HuH-7.5 (cell line): ENCODE results near the gene EPM2A.
A peak's percentile ranks its signal among the peaks of the same experiment; 100 is the strongest.

Source experiments
- DNase-seq: peaks from one replicate; pipeline ENCODE4 v3.0.0; 2011; ENCODE audit warnings: low spot score

Gene EPM2A

GRCh38 chr6:145670311-145670710 lies 65.0 kb downstream of the EPM2A start:
- no peak for DNase-seq

GRCh38 chr6:145669627-145670034 lies 65.7 kb downstream of the EPM2A start:
- no peak for DNase-seq

- no peak for DNase-seq
These were observed 66.5 kb downstream of the EPM2A start for GRCh38 chr6:145668844-145669243.

GRCh38 chr6:145660676-145661075 lies 74.6 kb downstream of the EPM2A start:
- no peak for DNase-seq

- DNase-seq, result no peak
These were observed 79.2 kb downstream of the EPM2A start for GRCh38 chr6:145656128-145656527.

- no peak for DNase-seq
These were observed 82.7 kb downstream of the EPM2A start for GRCh38 chr6:145652572-145652971.

- no peak for DNase-seq
These were observed 83.3 kb downstream of the EPM2A start for GRCh38 chr6:145651988-145652387.

GRCh38 chr6:145648149-145648548 lies 87.2 kb downstream of the EPM2A start:
- no peak for DNase-seq

- DNase-seq, result no peak
These were observed 87.7 kb downstream of the EPM2A start for GRCh38 chr6:145647602-145648001.

GRCh38 chr6:145643760-145644159 lies 91.6 kb downstream of the EPM2A start:
- DNase-seq, result no peak

GRCh38 chr6:145633981-145634627 lies 101.2 kb downstream of the EPM2A start:
- peak; percentile 59 for DNase-seq

- DNase-seq, result no peak
These were observed 102.3 kb downstream of the EPM2A start for GRCh38 chr6:145632971-145633370.

- DNase-seq, result no peak
These were observed 103.9 kb downstream of the EPM2A start for GRCh38 chr6:145631374-145631773.

GRCh38 chr6:145630598-145630997 lies 104.7 kb downstream of the EPM2A start:
- DNase-seq, result no peak

- DNase-seq, result no peak
These were observed 105.8 kb downstream of the EPM2A start for GRCh38 chr6:145629478-145629877.

GRCh38 chr6:145627451-145627850 lies 107.9 kb downstream of the EPM2A start:
- DNase-seq, result no peak

- no peak for DNase-seq
These were observed 108.5 kb downstream of the EPM2A start for GRCh38 chr6:145626857-145627256.

- DNase-seq, result no peak
These were observed 112.1 kb downstream of the EPM2A start for GRCh38 chr6:145623231-145623630.

GRCh38 chr6:145621776-145622175 lies 113.5 kb downstream of the EPM2A start:
- no peak for DNase-seq

- DNase-seq, result no peak
These were observed 115.2 kb downstream of the EPM2A start for GRCh38 chr6:145620088-145620487.

GRCh38 chr6:145609521-145609920 lies 125.8 kb downstream of the EPM2A start:
- no peak for DNase-seq

- no peak for DNase-seq
These were observed 126.5 kb downstream of the EPM2A start for GRCh38 chr6:145608850-145609249.

- DNase-seq, result no peak
These were observed 131.3 kb downstream of the EPM2A start for GRCh38 chr6:145603991-145604390.

- DNase-seq, result no peak
These were observed 131.9 kb downstream of the EPM2A start for GRCh38 chr6:145603424-145603833.
